GM23248 (cell line): Measurements from ENCODE around the gene CXCR2.

Experiments
- EZH2 ChIP-seq: fragments of 200-600 bp; sonication (generic); IDR thresholded peaks from 2 replicates; pipeline ENCODE4 v1.6.1; 2018; ENCODE audit warnings: antibody characterized with exemption, mild to moderate bottlenecking; ENCODE audit not compliant: insufficient read depth, poor library complexity, severe bottlenecking
- EZH2phosphoT487 ChIP-seq: fragments of 200-600 bp; sonication (generic); IDR thresholded peaks from 2 replicates; pipeline ENCODE4 v1.6.1; 2018; ENCODE audit warnings: antibody characterized with exemption, moderate library complexity, mild to moderate bottlenecking, low read depth; ENCODE audit not compliant: insufficient read depth

DNA sequence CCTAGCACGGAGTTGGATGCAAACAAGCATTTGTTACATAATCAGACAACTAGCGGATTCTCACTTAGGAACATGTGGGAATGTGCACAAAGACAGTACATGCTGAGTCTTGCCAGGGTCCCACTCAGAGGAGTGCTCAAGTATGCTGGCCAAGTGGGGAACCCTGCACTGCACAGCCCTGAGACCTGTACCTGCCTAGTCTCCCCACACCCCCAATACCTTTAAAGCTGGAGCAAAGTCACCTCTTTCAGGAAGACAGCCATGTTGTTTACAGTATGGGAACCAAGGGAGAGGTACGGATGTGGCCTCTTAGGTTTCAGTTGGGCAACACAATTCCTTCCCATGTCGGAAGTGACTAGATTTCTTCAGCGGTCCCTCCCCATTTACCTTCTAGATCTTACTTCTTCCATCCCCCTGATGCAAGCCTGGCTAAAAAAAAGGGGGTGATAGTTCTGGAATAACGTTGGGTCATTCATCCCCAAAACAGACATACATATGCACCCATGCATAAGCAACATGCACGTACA, 30.2 kb downstream of the CXCR2 start:
- TF ChIP-seq EZH2 (no peak), EZH2phosphoT487 (no peak)
